C4-2B (cell line): ENCODE measurements around the gene CRELD1.

ENCODE experiments used
- H3K27ac ChIP-seq: fragments of 450-650 bp; 2 replicates; pipeline ENCODE4 v1.5.1; 2017
- CTCF ChIP-seq: fragments of 450-650 bp; conservative IDR thresholded peaks from 2 replicates; pipeline ENCODE4 v1.5.1; 2017; ENCODE audit warnings: mild to moderate bottlenecking
- ZFX ChIP-seq: fragments of 450-650 bp; IDR thresholded peaks from 2 replicates; pipeline ENCODE4 v1.6.1; 2017

Gene CRELD1

DNA sequence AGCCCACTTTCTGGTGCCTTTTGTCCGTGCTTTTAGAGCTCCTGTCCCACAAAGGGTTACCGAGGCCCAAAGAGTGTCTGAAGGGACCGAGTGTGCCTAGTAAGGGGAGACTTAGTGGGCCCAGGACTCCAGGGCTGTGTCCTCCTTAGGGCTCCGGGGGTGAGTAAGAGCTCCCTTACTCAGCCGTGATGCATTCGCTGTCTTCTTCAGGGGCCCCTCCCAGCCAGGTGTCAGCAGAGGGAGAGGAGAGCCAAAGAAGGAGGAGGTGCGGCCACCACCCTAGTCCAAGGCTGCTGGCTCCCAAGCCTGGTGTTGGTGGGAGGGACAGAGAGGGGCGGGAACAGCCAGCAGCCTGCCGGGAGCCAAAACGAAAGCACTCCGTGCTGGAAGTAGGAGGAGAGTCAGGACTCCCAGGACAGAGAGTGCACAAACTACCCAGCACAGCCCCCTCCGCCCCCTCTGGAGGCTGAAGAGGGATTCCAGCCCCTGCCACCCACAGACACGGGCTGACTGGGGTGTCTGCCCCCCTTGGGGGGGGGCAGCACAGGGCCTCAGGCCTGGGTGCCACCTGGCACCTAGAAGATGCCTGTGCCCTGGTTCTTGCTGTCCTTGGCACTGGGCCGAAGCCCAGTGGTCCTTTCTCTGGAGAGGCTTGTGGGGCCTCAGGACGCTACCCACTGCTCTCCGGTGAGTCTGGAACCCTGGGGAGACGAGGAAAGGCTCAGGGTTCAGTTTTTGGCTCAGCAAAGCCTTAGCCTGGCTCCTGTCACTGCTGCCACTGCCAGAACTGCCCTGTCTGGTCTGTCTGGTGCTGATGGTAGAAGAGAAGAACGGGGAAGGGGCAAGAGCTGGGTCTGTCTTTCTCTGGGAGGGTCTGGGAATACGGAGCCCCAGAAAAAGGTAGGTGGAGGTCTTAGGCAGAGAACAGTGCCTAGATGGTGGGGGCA is 16.6 kb upstream of the CRELD1 start, which contains the start of gene IL17RC:
Gene IL17RC (plus strand): TSS at position 365 of the 947 bp plus-strand sequence. CDS start 218 bp downstream, at position 583.
- TF ChIP-seq CTCF (no peak), ZFX (no peak)
- H3K27ac ChIP-seq = peak within 1 kb of the TSS; percentile 77

GRCh38 chr3:9917820-9918219 is 15.8 kb upstream of the CRELD1 start:
- H3K27ac ChIP-seq = peak overlapping the region; percentile 77
- TF ChIP-seq CTCF (no peak), ZFX (no peak)

- H3K27ac ChIP-seq = peak overlapping the region; percentile 77
- TF ChIP-seq ZFX (no peak), CTCF (no peak)
Measured at GRCh38 chr3:9918261-9919038, 15.2 kb upstream of the CRELD1 start.

- no peak overlapping the region for H3K27ac ChIP-seq
- TF ChIP-seq ZFX (no peak), CTCF (no peak)
Measured at GRCh38 chr3:9928158-9928557, 5.5 kb upstream of the CRELD1 start.

- TF ChIP-seq CTCF = no peak; the same call in 1 of the 2 replicates
- H3K27ac ChIP-seq = no peak overlapping the region
Measured at GRCh38 chr3:9930804-9931418, 2.7 kb upstream of the CRELD1 start.

DNA sequence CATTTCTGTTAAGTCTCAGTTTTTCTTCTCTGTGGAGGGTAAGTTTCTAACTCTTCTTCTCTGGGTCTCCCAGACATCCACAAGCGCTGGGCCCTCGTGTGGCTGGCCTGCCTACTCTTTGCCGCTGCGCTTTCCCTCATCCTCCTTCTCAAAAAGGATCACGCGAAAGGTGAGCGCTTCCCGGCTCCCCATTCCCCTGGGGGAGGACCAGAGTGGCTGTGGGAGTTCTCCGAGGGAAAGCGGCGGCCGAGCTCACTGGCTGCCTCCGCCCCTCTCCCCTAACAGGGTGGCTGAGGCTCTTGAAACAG is 1.1 kb upstream of the CRELD1 start:
- TF ChIP-seq CTCF (no peak), ZFX (no peak)
- peak overlapping the region; percentile 82 for H3K27ac ChIP-seq
